Trophoblast cell (in vitro differentiated cells and primary cell): ENCODE results near the gene CDC6.

ENCODE experiments used
- DNase-seq, 2 donors: peaks; one replicate each; pipeline ENCODE4 v3.0.0-alpha.2; 2016
- H2AFZ ChIP-seq: 2 replicates; pipeline ENCODE4 v1.6.1; 2013; ENCODE audit warnings: low read length, moderate library complexity, mild to moderate bottlenecking; ENCODE audit not compliant: insufficient read depth, poor library complexity
- H2AK5ac ChIP-seq: 2 replicates; pipeline ENCODE4 v1.6.1; 2013; ENCODE audit warnings: mild to moderate bottlenecking, low read length
- H2BK120ac ChIP-seq: 2 replicates; pipeline ENCODE4 v1.6.1; 2013; ENCODE audit warnings: low read length, mild to moderate bottlenecking, moderate library complexity; ENCODE audit not compliant: insufficient read depth, poor library complexity
- H2BK12ac ChIP-seq: 2 replicates; pipeline ENCODE4 v1.6.1; 2013; ENCODE audit warnings: mild to moderate bottlenecking, low read length, moderate library complexity
- H2BK5ac ChIP-seq: 2 replicates; pipeline ENCODE4 v1.6.1; 2013; ENCODE audit warnings: low read length, low read depth, moderate library complexity, mild to moderate bottlenecking; ENCODE audit not compliant: poor library complexity
- H3K14ac ChIP-seq: 2 replicates; pipeline ENCODE4 v1.6.1; 2013; ENCODE audit warnings: mild to moderate bottlenecking, low read length
- H3K18ac ChIP-seq: 2 replicates; pipeline ENCODE4 v1.6.1; 2013; ENCODE audit warnings: mild to moderate bottlenecking, low read length
- H3K23ac ChIP-seq: 2 replicates; pipeline ENCODE4 v1.6.1; 2013; ENCODE audit warnings: low read length
- H3K27ac ChIP-seq: 2 replicates; pipeline ENCODE4 v1.5.1; 2013; ENCODE audit warnings: low read depth, mild to moderate bottlenecking, inconsistent platforms, low read length, moderate library complexity
- H3K27me3 ChIP-seq: 2 replicates; pipeline ENCODE4 v1.6.1; 2013; ENCODE audit warnings: inconsistent platforms, mild to moderate bottlenecking, low read length, moderate library complexity; ENCODE audit not compliant: insufficient read depth
- H3K36me3 ChIP-seq, 2 experiments: 1 replicate in 1 of 2; 2 replicates in 1 of 2; pipeline ENCODE4 v1.6.1; 2013; ENCODE audit warnings: low read length in 2 of 2, mild to moderate bottlenecking in 2 of 2, moderate library complexity in 1 of 2; ENCODE audit not compliant: insufficient read depth in 2 of 2, control insufficient read depth in 1 of 2
- H3K4ac ChIP-seq: 2 replicates; pipeline ENCODE4 v1.6.1; 2013; ENCODE audit warnings: low read depth, mild to moderate bottlenecking, low read length, moderate library complexity
- H3K4me1 ChIP-seq, 2 experiments: 1 replicate in 1 of 2; 2 replicates in 1 of 2; pipeline ENCODE4 v1.6.1; 2013; ENCODE audit warnings: low read length in 2 of 2, mild to moderate bottlenecking in 2 of 2, moderate library complexity in 1 of 2; ENCODE audit not compliant: insufficient read depth in 2 of 2, control insufficient read depth in 1 of 2
- H3K4me2 ChIP-seq: 2 replicates; pipeline ENCODE4 v1.6.1; 2013; ENCODE audit warnings: inconsistent platforms, mild to moderate bottlenecking, low read length, moderate library complexity
- H3K4me3 ChIP-seq: 2 replicates; pipeline ENCODE4 v1.5.1; 2013; ENCODE audit warnings: mild to moderate bottlenecking, low read depth, low read length, inconsistent platforms
- H3K79me1 ChIP-seq: one replicate; pipeline ENCODE4 v1.6.1; 2013; ENCODE audit warnings: low read length
- H3K79me2 ChIP-seq: 2 replicates; pipeline ENCODE4 v1.6.1; 2013; ENCODE audit warnings: low read length, mild to moderate bottlenecking; ENCODE audit not compliant: control insufficient read depth, insufficient read depth, poor library complexity
- H3K9ac ChIP-seq: 2 replicates; pipeline ENCODE4 v1.6.1; 2013; ENCODE audit warnings: mild to moderate bottlenecking, low read length
- H3K9me3 ChIP-seq: 2 replicates; pipeline ENCODE4 v1.6.1; 2013; ENCODE audit warnings: low read depth, mild to moderate bottlenecking, control low read depth, inconsistent platforms, low read length; ENCODE audit not compliant: insufficient read depth
- H4K12ac ChIP-seq: 2 replicates; pipeline ENCODE4 v1.6.1; 2013; ENCODE audit warnings: low read depth, mild to moderate bottlenecking, low read length, moderate library complexity
- H4K8ac ChIP-seq: 2 replicates; pipeline ENCODE4 v1.6.1; 2013; ENCODE audit warnings: low read depth, mild to moderate bottlenecking, low read length, moderate library complexity
- H4K91ac ChIP-seq: one replicate; pipeline ENCODE4 v1.6.1; 2013; ENCODE audit warnings: low read depth, mild to moderate bottlenecking, low read length, moderate library complexity
- whole genome bisulfite sequencing: extraction: QIAGEN DNeasy Blood & Tissue Kit; methylation state at CpG from one replicate; pipeline ENCODE4 v1.1.7; 2013; ENCODE audit warnings: missing lambda C conversion rate; ENCODE audit not compliant: insufficient read length, insufficient coverage; ENCODE audit errors: extremely low coverage; 5-methylcytosine and 5-hydroxymethylcytosine counted together

Gene CDC6

GRCh38 chr17:40253565-40253964 lies 34.1 kb upstream of the CDC6 start:
- no CpG with 5 or more reads among the region's 3 CpGs for WGBS

GRCh38 chr17:40259505-40259904 lies 28.2 kb upstream of the CDC6 start:
- no CpG with 5 or more reads among the region's 2 CpGs for WGBS
- H4K91ac ChIP-seq = no peak overlapping the region

More at GRCh38 chr17:40253565-40253964, 34.1 kb upstream of the CDC6 start:
- Histone ChIP-seq H2AK5ac (no peak overlapping the region), H4K8ac (no peak overlapping the region), H2AFZ (no peak overlapping the region), H4K12ac (no peak overlapping the region), H3K27me3 (no peaks in the 10 kb centered on the region), H3K79me1 (no peaks in the 10 kb centered on the region), H3K4me3 (no peak overlapping the region), H2BK5ac (no peak overlapping the region), H3K9ac (no peak overlapping the region), H2BK12ac (no peak overlapping the region), H3K14ac (no peak overlapping the region), H4K91ac (no peak overlapping the region), H3K23ac (no peak overlapping the region), H3K4ac (no peak overlapping the region), H3K36me3 (peaks cover 11% of the 10 kb centered on the region in 2 experiments), H3K79me2 (no peaks in the 10 kb centered on the region), H2BK120ac (no peak overlapping the region), H3K18ac (no peak overlapping the region), H3K4me1 (no peaks in the 10 kb centered on the region), H3K27ac (no peak overlapping the region), H3K9me3 (no peaks in the 10 kb centered on the region), H3K4me2 (no peak overlapping the region)
- DNase-seq = no peak

GRCh38 chr17:40260528-40260927 lies 27.2 kb upstream of the CDC6 start:
- H3K27me3 ChIP-seq = no peaks in the 10 kb centered on the region
- H3K23ac ChIP-seq = no peak overlapping the region
- no peak overlapping the region for H2BK5ac ChIP-seq
- H3K4me1 ChIP-seq = no peaks in the 10 kb centered on the region
- no peak overlapping the region for H3K9ac ChIP-seq
- H2AK5ac ChIP-seq = no peak overlapping the region
- no peak overlapping the region for H3K18ac ChIP-seq
- no peak overlapping the region for H2BK12ac ChIP-seq
- no peak overlapping the region for H4K12ac ChIP-seq
- no peak overlapping the region for H3K4me2 ChIP-seq
- H3K27ac ChIP-seq = no peak overlapping the region
- no peaks in the 10 kb centered on the region for H3K79me1 ChIP-seq
- no peaks in the 10 kb centered on the region for H3K79me2 ChIP-seq
- H3K4me3 ChIP-seq = no peak overlapping the region
- H3K9me3 ChIP-seq = no peaks in the 10 kb centered on the region
- no peak for DNase-seq
- H2BK120ac ChIP-seq = no peak overlapping the region
- no peak overlapping the region for H4K8ac ChIP-seq
- no peak overlapping the region for H3K4ac ChIP-seq
- H2AFZ ChIP-seq = no peak overlapping the region
- H3K36me3 ChIP-seq = peaks cover 38 to 46% of the 10 kb centered on the region in 2 experiments
- no CpG with 5 or more reads among the region's 7 CpGs for WGBS
- H3K14ac ChIP-seq = no peak overlapping the region
- H4K91ac ChIP-seq = no peak overlapping the region

More at GRCh38 chr17:40259505-40259904, 28.2 kb upstream of the CDC6 start:
- no peak overlapping the region for H3K18ac ChIP-seq
- no peak overlapping the region for H2BK5ac ChIP-seq
- no peak overlapping the region for H2BK120ac ChIP-seq
- no peak overlapping the region for H3K9ac ChIP-seq
- H3K4ac ChIP-seq = no peak overlapping the region
- H3K9me3 ChIP-seq = no peaks in the 10 kb centered on the region
- H3K4me3 ChIP-seq = no peak overlapping the region
- H3K23ac ChIP-seq = no peak overlapping the region
- H3K79me1 ChIP-seq = no peaks in the 10 kb centered on the region
- H3K79me2 ChIP-seq = no peaks in the 10 kb centered on the region
- no peak overlapping the region for H2AFZ ChIP-seq
- H3K14ac ChIP-seq = no peak overlapping the region
- H3K27ac ChIP-seq = no peak overlapping the region
- no peak for DNase-seq
- peaks cover 33 to 39% of the 10 kb centered on the region in 2 experiments for H3K36me3 ChIP-seq
- H4K8ac ChIP-seq = no peak overlapping the region
- no peaks in the 10 kb centered on the region for H3K27me3 ChIP-seq
- H4K12ac ChIP-seq = no peak overlapping the region
- H3K4me2 ChIP-seq = no peak overlapping the region
- H3K4me1 ChIP-seq = no peaks in the 10 kb centered on the region
- no peak overlapping the region for H2BK12ac ChIP-seq
- no peak overlapping the region for H2AK5ac ChIP-seq

GRCh38 chr17:40264458-40265185 lies 23.1 kb upstream of the CDC6 start:
- no peak overlapping the region for H3K4me2 ChIP-seq
- H3K36me3 ChIP-seq = peaks cover 28 to 46% of the 10 kb centered on the region in 2 experiments
- H4K12ac ChIP-seq = no peak overlapping the region
- DNase-seq = no peak
- H3K23ac ChIP-seq = no peak overlapping the region
- H3K4me3 ChIP-seq = no peak overlapping the region
- H2BK12ac ChIP-seq = no peak overlapping the region
- H3K9ac ChIP-seq = no peak overlapping the region
- H3K27me3 ChIP-seq = no peaks in the 10 kb centered on the region
- no peak overlapping the region for H3K27ac ChIP-seq
- no CpG with 5 or more reads among the region's 21 CpGs for WGBS
- H2BK5ac ChIP-seq = no peak overlapping the region
- H3K79me1 ChIP-seq = no peaks in the 10 kb centered on the region
- H3K14ac ChIP-seq = no peak overlapping the region
- H4K8ac ChIP-seq = no peak overlapping the region
- H3K79me2 ChIP-seq = no peaks in the 10 kb centered on the region
- no peak overlapping the region for H3K18ac ChIP-seq
- H2AFZ ChIP-seq = no peak overlapping the region
- H2BK120ac ChIP-seq = no peak overlapping the region
- no peak overlapping the region for H2AK5ac ChIP-seq
- H3K9me3 ChIP-seq = no peaks in the 10 kb centered on the region
- H3K4me1 ChIP-seq = no peaks in the 10 kb centered on the region
- H4K91ac ChIP-seq = no peak overlapping the region
- no peak overlapping the region for H3K4ac ChIP-seq
